NOMO-1 treated with DMSO at 0.1 percent for 48 hours (cell line): ENCODE results near the gene MPEG1.
A peak's percentile ranks its signal among the peaks of the same experiment; 100 is the strongest.

Experiments used
- DNase-seq: peaks from one replicate; lab custom pipeline; 2025; ENCODE audit not compliant: unreplicated experiment; lab: John Stamatoyannopoulos, UW

MPEG1 gene

DNA sequence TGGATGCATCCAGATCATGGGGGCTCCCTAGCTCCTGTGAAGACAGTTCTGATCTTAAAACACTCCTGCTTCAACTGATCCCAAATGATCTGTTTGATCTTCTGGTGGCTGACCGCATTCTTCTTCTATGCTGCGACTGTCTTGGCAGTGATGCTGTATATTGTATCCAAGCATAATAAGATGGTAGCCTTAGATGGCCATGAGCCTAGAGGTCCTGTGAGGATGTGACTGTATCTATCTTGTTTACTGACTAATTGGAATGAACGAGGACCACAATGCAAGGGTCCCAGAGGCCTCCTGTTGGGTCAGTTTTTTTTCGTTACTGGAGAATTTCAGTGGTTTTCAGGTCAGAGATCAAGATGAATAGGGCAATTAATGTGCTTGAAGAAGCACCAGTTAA is 7.1 kb upstream of the MPEG1 start:
- no peak for DNase-seq

DNA sequence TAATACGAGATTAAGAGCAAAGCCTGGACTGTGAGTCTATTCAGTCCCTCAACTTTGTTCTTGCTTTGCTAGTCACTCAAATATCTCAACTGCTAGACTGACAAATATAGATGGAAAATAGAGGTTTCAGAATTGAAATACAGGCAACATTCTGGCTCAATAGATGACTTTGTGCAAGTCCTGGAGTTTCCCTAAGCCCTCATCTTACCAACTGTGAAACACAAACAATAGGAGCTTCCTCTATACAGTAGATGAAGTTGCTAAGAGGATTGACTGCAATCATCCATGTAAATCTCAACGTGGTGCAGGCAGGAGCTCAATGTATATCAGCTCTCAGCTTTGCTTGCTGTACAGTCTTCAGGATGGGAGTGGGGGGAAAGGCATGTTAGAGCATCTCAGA is 6.2 kb upstream of the MPEG1 start:
- DNase-seq = no peak

DNA sequence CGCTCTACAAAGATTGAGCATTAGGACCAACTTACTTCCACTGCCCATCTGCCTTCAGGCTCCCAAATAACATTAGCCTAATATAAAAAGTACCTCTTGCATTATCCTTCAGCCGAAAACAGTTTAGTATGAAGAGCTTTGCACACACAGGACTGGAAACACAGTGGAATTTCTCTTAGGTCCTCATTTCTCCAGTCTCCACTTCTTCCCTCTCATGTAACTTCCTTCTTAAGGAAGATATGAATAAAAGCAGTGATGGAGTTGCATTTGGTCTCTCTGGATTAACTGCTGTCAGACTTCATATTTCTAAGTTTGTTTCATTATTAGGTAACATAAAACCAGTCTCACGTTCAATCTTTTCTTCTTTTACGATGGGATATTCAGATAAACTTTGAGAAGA is 5.6 kb upstream of the MPEG1 start:
- no peak for DNase-seq

DNA sequence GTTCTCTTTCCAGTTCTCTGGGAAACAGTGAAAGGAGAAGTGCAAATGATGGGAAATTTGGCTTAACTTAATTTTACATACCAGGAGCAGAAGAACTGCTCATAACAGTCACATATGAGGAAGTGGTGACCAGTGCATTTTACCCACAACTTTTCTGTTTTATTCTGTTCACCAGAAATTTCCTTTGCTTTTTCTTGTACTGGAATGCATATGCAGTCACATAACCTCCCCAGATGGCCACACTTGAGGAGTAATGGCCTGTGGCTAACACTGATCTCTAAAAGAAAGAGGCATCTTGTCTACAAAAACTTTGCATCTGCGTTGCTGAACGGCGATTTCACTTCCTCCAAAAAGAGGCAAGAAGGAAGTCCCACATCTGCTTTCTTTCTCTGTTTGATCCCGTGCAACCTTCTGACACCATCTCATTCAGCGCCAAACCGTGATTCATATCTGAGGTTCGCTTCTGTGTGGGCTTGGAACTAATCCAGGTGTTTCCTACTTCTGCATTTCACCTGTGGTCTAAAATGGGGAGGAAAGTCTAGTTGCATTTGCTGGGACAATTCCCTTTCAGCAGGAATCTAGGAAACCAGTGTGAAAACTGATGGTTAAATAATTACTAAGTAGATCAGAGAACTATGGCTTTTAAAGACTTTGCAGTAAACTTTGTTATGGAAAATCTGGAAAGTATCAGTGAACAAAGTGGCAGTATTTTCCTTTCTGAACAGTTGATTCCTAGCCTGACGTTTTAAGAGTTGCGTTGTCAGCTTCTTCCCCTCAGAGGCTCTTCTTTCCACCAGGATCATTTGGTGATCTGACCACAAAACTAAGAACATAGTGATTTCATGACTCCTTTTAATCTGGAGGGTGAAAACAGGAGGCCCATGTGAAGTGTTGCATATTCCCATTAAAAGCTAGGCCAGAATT is 4.2 kb upstream of the MPEG1 start:
- DNase-seq = peak; percentile 97

DNA sequence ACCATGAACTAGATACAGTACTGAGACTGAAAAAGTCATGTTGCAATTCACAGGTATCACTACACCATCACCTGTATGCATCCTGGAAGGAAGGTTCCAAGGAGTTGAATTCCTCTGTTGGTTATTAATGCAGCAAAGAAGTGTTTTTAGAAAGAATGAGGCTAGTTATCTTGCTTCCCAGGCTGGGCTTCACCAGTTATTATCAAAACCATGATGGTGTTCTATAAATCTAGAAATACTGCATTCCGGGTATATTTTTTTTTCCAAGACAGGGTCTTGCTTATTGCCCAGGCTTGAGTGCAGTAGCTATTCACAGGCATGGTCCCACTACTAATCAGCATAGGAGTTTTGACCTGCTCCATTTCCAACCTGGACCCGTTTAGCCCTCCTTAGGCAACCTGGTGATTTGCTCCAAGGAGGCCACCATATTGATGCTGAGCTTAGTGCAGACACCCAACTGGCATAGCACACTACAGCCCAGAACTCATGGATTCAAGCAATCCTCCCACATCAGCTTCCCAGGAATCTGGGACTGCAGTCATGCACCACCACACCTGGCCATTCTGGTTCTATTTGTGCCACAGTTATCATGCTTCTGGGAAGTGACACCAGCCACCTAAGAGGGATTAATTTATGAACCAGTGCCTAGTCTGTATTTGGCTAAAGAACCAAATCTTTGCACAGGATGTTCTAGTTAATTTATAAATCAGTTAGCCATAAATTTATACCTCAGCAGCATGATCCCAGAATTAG is 1.6 kb upstream of the MPEG1 start:
- DNase-seq = no peak

DNA sequence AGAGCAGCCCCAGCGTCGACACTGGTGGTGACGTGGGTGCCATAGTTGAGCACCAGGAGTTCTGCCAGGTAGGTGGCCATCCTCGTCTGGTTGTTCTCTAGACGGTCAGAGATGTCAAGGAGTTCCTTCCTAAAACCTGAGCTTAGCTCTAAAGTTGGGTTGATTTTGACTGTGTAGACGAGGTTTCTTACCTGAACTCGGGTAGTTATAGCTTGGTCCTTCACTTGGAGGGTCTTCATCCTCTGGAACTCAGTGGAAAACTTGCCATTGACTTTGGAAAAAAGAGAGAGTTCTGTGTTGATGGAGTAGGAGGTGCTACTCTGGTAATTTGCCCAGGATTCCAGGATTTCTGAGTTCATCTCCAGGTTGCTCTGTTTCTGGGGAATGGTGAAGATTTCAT is 505 bp downstream of the MPEG1 start:
- no peak for DNase-seq

DNA sequence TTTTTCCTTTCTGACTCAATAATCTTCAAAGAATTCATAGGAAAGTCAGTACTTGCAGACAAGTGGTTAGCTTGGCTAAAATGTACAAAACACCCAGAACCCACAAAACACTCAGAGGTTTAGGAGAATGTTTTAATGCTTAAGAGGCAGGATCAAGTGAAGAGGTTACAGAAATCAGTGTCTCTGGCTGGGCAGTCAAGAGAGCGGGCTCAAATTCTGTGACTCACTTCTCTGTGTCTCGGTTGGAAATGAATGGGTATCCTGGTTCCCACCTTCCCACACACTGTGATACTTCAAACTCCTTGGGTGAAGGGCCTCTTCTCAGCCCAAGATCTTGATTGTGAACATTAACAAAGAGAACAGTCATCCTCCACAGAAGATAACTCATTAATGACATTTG is 3.8 kb downstream of the MPEG1 start:
- no peak for DNase-seq

DNA sequence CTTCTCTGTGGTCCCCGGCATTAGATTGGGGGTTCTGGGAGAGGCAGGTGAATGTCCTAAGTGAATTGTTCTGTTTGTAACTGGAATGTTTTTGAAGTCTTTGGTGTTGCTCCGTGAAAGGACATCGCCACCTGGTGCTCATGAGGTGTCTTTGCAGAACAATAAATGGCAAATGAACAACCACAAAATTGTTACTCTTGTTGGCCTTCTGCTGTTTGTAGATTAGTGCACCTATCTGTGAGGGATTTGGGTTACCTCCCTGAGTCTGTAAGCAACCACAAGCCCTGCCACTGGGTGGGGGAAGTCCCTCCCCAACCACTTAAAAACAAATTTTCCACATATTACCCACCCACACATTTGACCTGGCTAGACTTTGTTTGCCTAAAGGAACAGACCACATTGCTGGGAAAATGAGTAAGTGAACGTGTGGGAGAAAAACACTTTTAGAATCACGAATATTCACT is 4.7 kb downstream of the MPEG1 start:
- DNase-seq = peak; percentile 53

DNA sequence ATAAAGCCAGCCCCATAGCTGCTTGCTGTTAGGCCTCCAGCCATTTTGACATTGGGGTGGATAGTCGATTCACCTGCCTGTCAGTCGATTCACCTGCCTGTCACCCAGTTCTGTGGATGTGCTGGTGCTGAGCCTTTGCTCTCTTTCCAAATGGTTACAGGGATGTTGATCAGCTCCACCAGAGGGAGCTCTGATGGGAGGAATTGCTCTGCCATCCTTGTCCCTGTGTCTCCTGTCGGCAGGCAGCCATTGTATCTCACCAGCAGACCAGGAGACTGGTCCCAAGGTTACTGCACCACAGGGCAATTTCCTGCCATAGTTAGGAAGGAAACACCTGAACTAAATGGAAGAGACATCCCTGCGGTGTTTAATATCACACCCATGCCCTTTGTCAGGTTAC is 6.1 kb downstream of the MPEG1 start:
- peak; percentile 28 for DNase-seq

DNA sequence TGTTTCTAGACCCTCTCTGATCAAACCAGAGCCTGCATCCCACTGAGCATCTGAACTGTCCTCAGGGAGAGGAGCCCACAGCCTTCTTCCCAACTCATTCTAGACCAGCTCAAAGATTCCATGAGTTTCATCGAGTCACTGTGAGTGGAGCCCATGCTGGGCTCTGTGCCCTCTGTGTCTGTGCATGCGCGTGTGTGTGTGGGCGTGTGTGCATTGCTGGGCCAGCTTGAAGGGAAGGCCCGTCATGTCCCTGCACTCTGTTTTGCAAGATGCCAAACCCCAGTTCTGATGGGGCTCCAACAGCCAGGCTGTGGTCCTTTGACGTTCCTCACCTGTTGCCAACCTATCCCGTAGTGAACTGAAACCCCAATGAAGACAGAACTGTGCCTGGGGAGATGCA is 7.1 kb downstream of the MPEG1 start:
- DNase-seq = no peak

DNA sequence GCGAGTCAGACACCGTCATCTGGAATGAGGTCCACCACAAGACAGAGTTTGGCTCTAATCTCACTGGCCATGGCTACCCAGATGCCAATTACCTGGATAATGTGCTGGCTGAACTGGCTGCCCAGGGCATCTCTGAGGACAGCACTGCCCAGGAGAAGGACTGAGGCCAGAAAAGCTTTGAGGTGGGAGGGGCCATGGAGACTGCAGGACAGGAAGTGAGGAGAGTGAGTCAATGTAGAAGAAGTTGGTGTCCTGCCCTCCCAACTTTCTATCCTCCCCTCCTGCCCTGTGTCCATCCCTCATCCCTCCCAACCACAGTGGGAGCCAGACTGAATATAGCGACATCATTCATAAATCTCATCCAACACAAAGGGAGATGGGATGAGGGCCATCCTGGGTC is 8.0 kb downstream of the MPEG1 start:
- no peak for DNase-seq

DNA sequence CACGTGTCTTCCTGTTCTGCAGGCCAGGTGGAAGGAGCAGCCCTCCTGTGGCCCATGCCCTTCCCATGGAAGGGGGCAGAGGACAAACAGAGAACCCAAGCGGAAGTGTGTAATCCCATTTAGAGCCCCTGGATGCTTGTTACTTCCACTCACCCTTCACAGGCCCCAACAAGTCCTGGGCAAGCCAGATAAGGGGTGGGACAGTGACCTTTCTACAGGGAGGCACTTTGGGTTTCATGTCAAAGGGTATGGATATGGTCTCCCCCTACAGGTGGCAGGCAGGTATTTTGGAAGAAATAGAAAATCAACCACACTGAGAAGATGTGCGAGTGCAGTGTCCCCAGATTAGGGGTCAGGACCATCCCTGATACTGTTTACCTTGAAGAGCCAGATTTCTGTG is 11.4 kb downstream of the MPEG1 start:
- DNase-seq = no peak

DNA sequence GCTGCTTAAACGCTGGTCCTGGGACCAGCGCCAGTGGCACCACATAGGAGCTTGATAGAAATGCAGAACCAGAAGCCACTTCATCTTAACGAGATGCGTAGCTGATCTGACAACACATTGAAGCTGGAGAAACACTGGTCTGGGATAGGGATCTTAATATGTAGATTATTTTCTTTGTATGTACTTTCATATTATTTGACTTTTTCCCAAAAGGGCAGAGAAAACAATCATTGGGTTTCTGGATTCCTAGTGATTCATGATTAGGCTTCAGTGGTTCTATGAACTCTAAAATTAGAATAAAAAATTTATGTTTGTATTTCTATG is 12.3 kb downstream of the MPEG1 start:
- DNase-seq = no peak

DNA sequence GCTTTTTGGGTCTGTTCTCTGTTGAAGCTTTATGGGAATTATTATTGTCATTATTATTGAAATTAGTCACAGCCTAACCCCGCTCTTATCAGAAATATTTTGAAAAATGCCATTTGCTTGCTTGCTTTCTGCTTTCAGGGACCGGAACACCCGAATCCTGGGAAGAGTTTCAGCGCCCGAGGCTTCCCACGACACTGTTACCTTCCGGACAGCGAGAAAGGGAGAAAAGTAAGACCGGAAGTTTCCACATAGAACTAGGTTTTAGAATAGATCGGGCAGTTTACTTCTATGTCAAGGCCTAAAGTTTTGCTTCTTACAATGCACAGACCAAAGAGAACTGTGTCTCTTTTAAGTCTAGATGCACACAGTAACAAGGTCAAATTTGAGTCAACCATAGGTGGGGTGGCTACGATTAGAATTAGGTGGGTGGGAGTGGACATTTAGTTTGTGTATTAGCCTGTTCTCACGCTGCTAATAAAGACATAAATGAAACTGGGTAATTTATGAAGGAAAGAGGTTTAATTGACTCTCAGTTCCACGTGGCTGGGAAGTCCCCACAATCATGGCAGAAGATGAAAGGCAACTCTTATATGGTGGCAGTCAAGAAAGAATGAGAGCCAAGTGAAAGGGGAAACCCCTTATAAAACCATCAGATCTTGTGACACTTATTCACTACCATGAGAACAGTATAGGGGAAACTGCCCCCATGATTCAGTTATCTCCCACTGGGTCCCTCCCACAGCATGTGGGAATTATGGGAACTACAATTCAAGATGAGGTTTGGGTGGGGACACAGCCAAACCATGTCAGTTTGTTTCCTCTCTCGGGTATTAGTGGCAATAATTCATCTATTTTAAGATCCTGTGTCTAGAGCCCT is 12.9 kb downstream of the MPEG1 start:
- DNase-seq = no peak

DNA sequence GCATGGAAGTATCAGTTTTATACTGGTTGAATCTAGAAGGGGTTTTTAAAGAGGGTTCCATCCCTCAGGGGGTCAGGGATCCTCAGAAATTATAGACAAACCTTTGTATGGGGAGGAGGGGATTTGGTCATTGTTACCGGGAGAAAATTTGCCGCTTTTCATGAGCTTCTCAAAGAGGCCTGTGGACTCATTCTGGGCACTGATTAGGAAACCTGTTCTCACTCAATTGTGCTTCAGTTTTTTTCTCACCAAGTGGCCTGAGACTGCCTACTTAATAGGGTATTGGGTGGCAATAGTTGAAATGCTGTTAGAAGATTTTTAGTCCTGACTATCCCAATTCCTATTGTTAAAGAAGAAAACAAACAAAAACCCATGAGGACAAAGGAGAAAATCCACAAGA is 14.0 kb downstream of the MPEG1 start:
- DNase-seq = no peak

DNA sequence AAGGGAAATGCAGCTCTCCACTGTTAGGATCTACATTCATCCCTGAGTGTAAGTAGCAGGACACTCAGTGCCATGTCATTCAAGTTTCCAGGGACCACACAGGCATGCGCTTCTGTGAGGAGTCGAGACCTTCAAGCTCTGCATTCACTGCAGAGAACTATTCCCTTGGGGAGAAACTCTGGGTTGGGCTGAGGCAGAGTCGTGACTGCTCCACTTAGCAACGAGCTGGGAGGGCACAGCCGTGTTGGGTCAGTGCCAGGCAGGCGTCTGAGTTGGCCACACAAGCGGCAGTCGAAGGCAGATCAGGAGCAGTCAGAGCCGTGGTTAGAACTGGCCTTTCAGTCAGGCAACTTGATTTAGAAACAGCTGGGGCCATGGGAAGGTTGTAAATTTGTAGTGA is 14.7 kb downstream of the MPEG1 start:
- DNase-seq = no peak

DNA sequence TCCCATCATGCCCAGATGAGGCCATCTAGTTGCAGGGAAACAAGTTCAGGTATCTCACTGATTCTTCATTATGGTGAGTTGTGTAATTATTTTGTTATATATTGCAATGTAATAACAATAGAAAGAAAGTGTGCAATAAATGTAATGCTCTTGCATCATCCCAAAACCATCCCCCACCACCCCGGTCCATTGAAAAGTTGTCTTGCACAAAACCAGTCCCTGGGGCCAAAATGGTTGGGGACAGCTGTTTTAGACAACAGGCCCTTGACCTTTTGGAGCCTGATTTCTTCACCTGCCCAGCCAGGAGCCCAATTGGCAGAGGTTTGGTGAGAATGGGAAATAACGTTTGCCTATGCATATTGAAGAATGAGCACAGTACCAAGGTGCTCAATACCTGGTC is 15.9 kb downstream of the MPEG1 start:
- DNase-seq = no peak

DNA sequence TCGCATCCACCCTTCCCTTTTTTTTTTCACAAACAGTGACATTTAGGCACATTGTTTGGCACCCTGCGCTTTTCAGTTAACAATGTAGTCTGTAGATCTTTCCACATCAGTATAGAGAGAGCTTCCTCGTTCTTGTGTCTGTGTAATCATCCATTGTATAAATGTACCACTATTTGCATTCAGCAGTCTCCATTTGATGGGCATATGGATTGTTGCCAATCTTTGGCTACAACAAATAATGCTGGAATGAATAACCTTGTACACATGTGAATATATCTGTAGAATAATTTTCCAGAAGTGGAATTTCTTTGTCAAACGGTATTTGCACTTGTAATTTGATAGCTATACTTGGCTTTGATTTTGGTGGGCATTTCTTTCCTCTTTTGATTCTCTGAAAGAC is 17.1 kb downstream of the MPEG1 start:
- no peak for DNase-seq

DNA sequence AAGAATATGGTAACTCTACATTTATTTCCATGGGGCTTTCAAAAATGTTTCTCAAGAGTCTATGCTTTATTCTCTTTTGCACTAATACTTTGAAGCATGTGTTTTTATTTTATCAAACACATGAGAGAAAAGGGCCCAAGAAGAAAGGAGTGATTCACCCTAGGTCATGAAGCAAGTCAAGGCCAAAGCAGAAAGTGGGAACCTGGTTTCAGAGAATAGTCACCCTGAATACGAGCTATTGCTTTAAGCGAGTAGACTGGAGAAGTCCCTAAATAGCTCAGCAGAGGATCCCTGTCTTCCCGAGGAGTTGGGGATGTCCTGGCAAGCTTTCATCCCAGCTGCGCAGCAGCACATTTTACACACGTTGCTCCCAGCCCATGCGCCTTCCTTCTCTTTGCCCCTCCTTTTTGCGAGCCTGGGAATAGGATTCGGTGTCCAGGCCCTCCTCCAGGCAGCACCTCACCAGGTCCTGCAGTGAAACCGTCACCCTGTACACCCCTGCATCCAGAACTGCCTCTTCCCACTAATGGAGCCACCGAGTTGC is 19.1 kb downstream of the MPEG1 start:
- no peak for DNase-seq

DNA sequence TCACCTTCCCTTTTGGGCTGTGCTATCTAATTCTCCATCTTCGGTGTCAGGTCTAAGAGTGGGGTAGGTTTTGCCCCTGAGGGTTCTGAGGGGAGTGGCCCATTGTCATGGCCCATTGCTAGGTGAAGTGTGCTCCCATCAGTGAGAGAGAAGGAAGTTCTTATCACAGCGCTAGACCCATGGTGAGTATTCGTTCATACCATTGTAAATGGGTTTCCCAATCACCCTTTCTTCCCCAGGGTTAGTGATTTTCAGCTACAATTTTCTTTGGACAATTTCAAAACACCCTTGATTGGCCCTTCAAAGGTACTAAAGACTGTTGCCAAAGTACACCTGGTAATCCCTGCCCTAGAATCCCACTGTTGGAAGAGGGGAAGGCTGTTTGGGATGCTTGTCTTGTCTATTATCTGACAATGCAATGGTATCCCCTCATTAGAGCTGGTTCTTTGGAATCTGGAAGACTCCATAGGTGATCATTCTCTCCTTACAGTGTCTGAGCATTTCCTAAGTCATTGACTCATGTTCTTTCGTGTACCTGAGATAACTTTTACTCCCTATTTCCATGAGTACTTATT is 20.2 kb downstream of the MPEG1 start:
- DNase-seq = no peak

DNA sequence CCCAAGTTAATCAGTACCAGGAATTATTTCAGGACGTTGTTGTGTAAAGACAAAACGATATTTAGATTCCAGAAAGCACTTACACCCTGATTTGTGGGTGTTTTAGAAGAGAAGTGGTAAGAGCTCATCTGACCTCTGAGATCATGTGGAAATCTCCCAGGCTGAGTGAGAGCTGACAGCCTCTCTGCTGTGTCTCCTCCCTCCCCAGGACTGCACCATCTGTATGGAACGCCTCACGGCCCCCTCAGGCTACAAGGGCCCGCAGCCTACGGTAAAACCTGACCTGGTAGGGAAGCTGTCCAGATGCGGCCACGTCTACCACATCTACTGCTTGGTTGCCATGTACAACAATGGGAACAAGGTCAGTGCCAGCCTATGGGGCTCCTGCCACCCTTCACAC is 20.8 kb downstream of the MPEG1 start:
- DNase-seq = no peak
